ENCODE results near the gene TRAF3IP1. TPM values are rescaled to one million over a fixed set of nuclear protein-coding genes. Genes with fewer than 3 reads are reported as not detected.

Gene TRAF3IP1
- total and polyA plus RNA-seq, 2 of the 13 experiments (the other 11 are each of a cell fraction or from before 2014, with no cell fraction given), result 4.1 to 12.9 TPM

GRCh38 chr2:238288650-238289573 is 31.4 kb upstream of the TRAF3IP1 start (continued):
- TF ChIP-seq THRA (CRISPR knock-in tag; IDR thresholded peaks at IDR 0.05; ENCODE audit: borderline replicate concordance) (peak; percentile 47), ZNF224 (CRISPR knock-in tag; IDR thresholded peaks at IDR 0.05) (no peak), ZNF691 (CRISPR knock-in tag; IDR thresholded peaks at IDR 0.05; ENCODE audit: borderline replicate concordance, low read depth) (peak; percentile 63; the same call in 1 of the 2 replicates), NCOR1 (IDR thresholded peaks at IDR 0.05; ENCODE audit: borderline replicate concordance, low read length) (no peak; the same call in 1 of the 2 replicates), ZNF569 (CRISPR knock-in tag; IDR thresholded peaks at IDR 0.05; ENCODE audit: borderline replicate concordance) (no peak), KDM5B (CRISPR knock-in tag; IDR thresholded peaks at IDR 0.05; ENCODE audit: borderline replicate concordance) (no peak), IRF9 (CRISPR knock-in tag; IDR thresholded peaks at IDR 0.05; ENCODE audit: borderline replicate concordance) (peak; percentile 86), ZNF274 (CRISPR knock-in tag; IDR thresholded peaks at IDR 0.05) (no peak), TFAP4 (IDR thresholded peaks at IDR 0.05; ENCODE audit: borderline replicate concordance, low read depth) (no peak; the same call in 1 of the 2 replicates), E2F2 (CRISPR knock-in tag; IDR thresholded peaks at IDR 0.05; ENCODE audit: borderline replicate concordance) (no peak), ZNF670 (CRISPR knock-in tag; IDR thresholded peaks at IDR 0.05; ENCODE audit: borderline replicate concordance) (no peak; the same call in 1 of the 2 replicates), FOXC1 (CRISPR knock-in tag; IDR thresholded peaks at IDR 0.05; ENCODE audit: borderline replicate concordance) (peak; percentile 76; the same call in 1 of the 2 replicates), SMC3 (IDR thresholded peaks at IDR 0.05; ENCODE audit: low read length) (no peak; the same call in 1 of the 2 replicates), NPAS2 (CRISPR knock-in tag; IDR thresholded peaks at IDR 0.05; ENCODE audit: borderline replicate concordance) (peak; percentile 99), SMYD3 (CRISPR knock-in tag; IDR thresholded peaks at IDR 0.05) (peak; percentile 69; the same call in 1 of the 2 replicates), ZNF180 (CRISPR knock-in tag; IDR thresholded peaks at IDR 0.05; ENCODE audit: borderline replicate concordance, low read depth) (no peak), ZNF619 (CRISPR knock-in tag; IDR thresholded peaks at IDR 0.05) (no peak), E2F5 (CRISPR knock-in tag; conservative IDR thresholded peaks at IDR 0.05) (peak; percentile 85), TBX2 (CRISPR knock-in tag; IDR thresholded peaks at IDR 0.05; ENCODE audit: borderline replicate concordance) (peak; percentile 89)
